NT2/D1 (cell line): ENCODE data around the gene FAIM2.
"Not testable (repeated sequence)": the region's sequence is repeated elsewhere in the genome, so short reads cannot be mapped to it uniquely, and the experiment has no call there.

Experiments
- DNase-seq: peaks from one replicate; pipeline ENCODE4 v3.0.0-alpha.2; 2011; ENCODE audit warnings: low read depth, low spot score
- H3K27me3 ChIP-seq: 2 replicates; pipeline ENCODE4 v1.6.0; 2011; ENCODE audit warnings: mild to moderate bottlenecking; ENCODE audit not compliant: insufficient read length, insufficient read depth
- H3K36me3 ChIP-seq: 2 replicates; pipeline ENCODE4 v1.6.1; 2011; ENCODE audit warnings: mild to moderate bottlenecking, low read length, mixed read lengths; ENCODE audit not compliant: insufficient read depth, insufficient read length
- H3K4me1 ChIP-seq: 2 replicates; pipeline ENCODE4 v1.5.1; 2011; ENCODE audit not compliant: insufficient read depth, insufficient read length
- H3K4me3 ChIP-seq: 2 replicates; pipeline ENCODE4 v1.5.1; 2011; ENCODE audit warnings: low read depth; ENCODE audit not compliant: insufficient read length
- H3K9ac ChIP-seq: 2 replicates; pipeline ENCODE4 v1.6.0; 2011; ENCODE audit warnings: low read depth; ENCODE audit not compliant: insufficient read length
- H3K9me3 ChIP-seq: 2 replicates; pipeline ENCODE4 v1.5.1; 2011; ENCODE audit warnings: mild to moderate bottlenecking, low read length; ENCODE audit not compliant: insufficient read depth
- SUZ12 ChIP-seq: IDR thresholded peaks from 2 replicates; pipeline ENCODE4 v1.6.1; 2011; ENCODE audit not compliant: insufficient read length, insufficient read depth; ENCODE audit errors: extremely low read depth
- YY1 ChIP-seq: IDR thresholded peaks from 2 replicates; pipeline ENCODE4 v1.6.1; 2011; ENCODE audit not compliant: insufficient read length, insufficient read depth
- ZNF274 ChIP-seq: IDR thresholded peaks from 2 replicates; pipeline ENCODE4 v1.6.1; 2011; ENCODE audit warnings: mild to moderate bottlenecking, low read depth, low read length

The FAIM2 gene

GRCh38 chr12:49867570-49868341 lies 35.9 kb downstream of the FAIM2 start:
- Histone ChIP-seq H3K36me3 (no peaks in the 10 kb centered on the region), H3K9me3 (no peaks in the 10 kb centered on the region), H3K4me3 (no peak overlapping the region), H3K9ac (no peak overlapping the region), H3K27me3 (peaks cover 17% of the 10 kb centered on the region), H3K4me1 (peaks cover 12% of the 10 kb centered on the region)
- TF ChIP-seq YY1: no peak
- no peak for TF ChIP-seq SUZ12
- TF ChIP-seq ZNF274: no peak
- no peak for DNase-seq

- peak; percentile 57 for DNase-seq
- Histone ChIP-seq H3K36me3 (no peaks in the 10 kb centered on the region), H3K27me3 (peaks cover 17% of the 10 kb centered on the region), H3K9ac (no peak overlapping the region), H3K9me3 (no peaks in the 10 kb centered on the region), H3K4me3 (no peak overlapping the region), H3K4me1 (peaks cover 12% of the 10 kb centered on the region)
- TF ChIP-seq SUZ12 (no peak), ZNF274 (no peak), YY1 (no peak)
Measured at GRCh38 chr12:49866859-49867569, 36.7 kb downstream of the FAIM2 start.

GRCh38 chr12:49865782-49866135 lies 37.9 kb downstream of the FAIM2 start:
- Histone ChIP-seq H3K36me3 (no peaks in the 10 kb centered on the region), H3K4me3 (no peak overlapping the region), H3K4me1 (peaks cover 12% of the 10 kb centered on the region), H3K27me3 (peaks cover 17% of the 10 kb centered on the region), H3K9ac (no peak overlapping the region), H3K9me3 (no peaks in the 10 kb centered on the region; the same call in 1 of the 2 replicates)
- TF ChIP-seq YY1 (no peak), ZNF274 (no peak), SUZ12 (no peak)
- no peak for DNase-seq

GRCh38 chr12:49865109-49865781 lies 38.5 kb downstream of the FAIM2 start:
- Histone ChIP-seq H3K9me3 (no peaks in the 10 kb centered on the region; the same call in 1 of the 2 replicates), H3K4me1 (peaks cover 12% of the 10 kb centered on the region), H3K27me3 (peaks cover 17% of the 10 kb centered on the region), H3K4me3 (no peak overlapping the region), H3K9ac (no peak overlapping the region), H3K36me3 (no peaks in the 10 kb centered on the region)
- TF ChIP-seq ZNF274 (no peak), SUZ12 (no peak), YY1 (no peak)
- DNase-seq: no peak

GRCh38 chr12:49864798-49865090 lies 39.0 kb downstream of the FAIM2 start:
- no peak for DNase-seq
- no peak for TF ChIP-seq ZNF274
- TF ChIP-seq SUZ12: no peak
- TF ChIP-seq YY1: no peak
- peaks cover 4% of the 10 kb centered on the region; the same call in 1 of the 2 replicates for H3K9me3 ChIP-seq
- no peaks in the 10 kb centered on the region for H3K36me3 ChIP-seq
- peaks cover 10% of the 10 kb centered on the region for H3K4me1 ChIP-seq
- peaks cover 17% of the 10 kb centered on the region for H3K27me3 ChIP-seq
- no peak overlapping the region for H3K4me3 ChIP-seq
- no peak overlapping the region for H3K9ac ChIP-seq

- Histone ChIP-seq H3K27me3 (peaks cover 17% of the 10 kb centered on the region), H3K36me3 (no peaks in the 10 kb centered on the region), H3K4me3 (no peak overlapping the region), H3K9me3 (peaks cover 9% of the 10 kb centered on the region; the same call in 1 of the 2 replicates), H3K4me1 (peaks cover 4% of the 10 kb centered on the region), H3K9ac (no peak overlapping the region)
- TF ChIP-seq YY1 (no peak), SUZ12 (no peak), ZNF274 (no peak)
- DNase-seq: no peak
Measured at GRCh38 chr12:49863946-49864797, 39.5 kb downstream of the FAIM2 start.

DNA sequence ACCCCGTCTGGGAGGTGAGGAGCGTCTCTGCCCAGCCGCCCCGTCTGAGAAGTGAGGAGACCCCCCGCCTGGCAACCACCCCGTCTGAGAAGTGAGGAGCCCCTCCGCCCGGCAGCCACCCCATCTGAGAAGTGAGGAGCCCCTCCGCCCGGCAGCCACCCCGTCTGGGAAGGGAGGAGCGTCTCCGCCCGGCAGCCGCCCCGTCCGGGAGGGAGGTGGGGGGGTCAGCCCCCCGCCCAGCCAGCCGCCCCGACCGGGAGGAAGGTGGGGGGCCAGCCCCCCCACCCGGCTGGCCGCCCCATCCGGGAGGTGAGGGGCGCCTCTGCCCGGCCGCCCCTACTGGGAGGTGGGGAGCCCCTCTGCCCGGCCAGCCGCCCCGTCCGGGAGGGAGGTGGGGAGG lies 42.8 kb downstream of the FAIM2 start:
- not testable (repeated sequence) for H3K4me3 ChIP-seq

GRCh38 chr12:49855890-49856289 lies 47.8 kb downstream of the FAIM2 start:
- not testable (repeated sequence) for H3K9ac ChIP-seq, H3K4me1 ChIP-seq, H3K27me3 ChIP-seq, DNase-seq, H3K36me3 ChIP-seq, H3K9me3 ChIP-seq, H3K4me3 ChIP-seq

More for the DNA sequence above, 42.8 kb downstream of the FAIM2 start:
- DNase-seq, H3K9me3 ChIP-seq, H3K4me1 ChIP-seq, H3K36me3 ChIP-seq, H3K9ac ChIP-seq: not testable (repeated sequence)
- H3K27me3 ChIP-seq: peaks cover 11% of the 10 kb centered on the region
